ENCODE measurements around the gene CDH13. TPM values are rescaled to one million over a fixed set of nuclear protein-coding genes. Genes with fewer than 3 reads are reported as not detected.

The CDH13 gene
- total RNA-seq, 4 donors from 2014 or later: 12.5 to 35.9 (median 22.1) TPM

GRCh38 chr16:83355570-83356218, 728.9 kb downstream of the CDH13 start:
- DNase-seq (ENCODE audit: low spot score) (no peak), ATAC-seq (ENCODE audit: low FRiP score) (no peak)
- no peak for TF ChIP-seq CTCF (IDR thresholded peaks at IDR 0.05)

GRCh38 chr16:83356266-83356665, 729.5 kb downstream of the CDH13 start:
- DNase-seq (ENCODE audit: low spot score): no peak

GRCh38 chr16:83356986-83357385, 730.2 kb downstream of the CDH13 start:
- no peak for TF ChIP-seq CTCF (IDR thresholded peaks at IDR 0.05)
- ATAC-seq (ENCODE audit: low FRiP score) (no peak), DNase-seq (ENCODE audit: low spot score) (no peak)

More at GRCh38 chr16:83356266-83356665, 729.5 kb downstream of the CDH13 start:
- no peak for ATAC-seq (ENCODE audit: low FRiP score)
- no peak for TF ChIP-seq CTCF (IDR thresholded peaks at IDR 0.05)

- DNase-seq (ENCODE audit: low spot score) (no peak), ATAC-seq (ENCODE audit: low FRiP score) (no peak)
- no peak for TF ChIP-seq CTCF (IDR thresholded peaks at IDR 0.05)
Measured at GRCh38 chr16:83363521-83363920, 736.8 kb downstream of the CDH13 start.

- DNase-seq (ENCODE audit: low spot score): no peak
Measured at GRCh38 chr16:83365166-83365565, 738.4 kb downstream of the CDH13 start.

GRCh38 chr16:83366228-83366627, 739.5 kb downstream of the CDH13 start:
- ATAC-seq (ENCODE audit: low FRiP score): no peak
- TF ChIP-seq CTCF (IDR thresholded peaks at IDR 0.05): no peak
- DNase-seq (ENCODE audit: low spot score): no peak

More at GRCh38 chr16:83365166-83365565, 738.4 kb downstream of the CDH13 start:
- TF ChIP-seq CTCF (IDR thresholded peaks at IDR 0.05): no peak
- no peak for ATAC-seq (ENCODE audit: low FRiP score)

- TF ChIP-seq CTCF (IDR thresholded peaks at IDR 0.05): no peak
- ATAC-seq (ENCODE audit: low FRiP score) (no peak), DNase-seq (ENCODE audit: low spot score) (no peak)
Measured at GRCh38 chr16:83374979-83375378, 748.2 kb downstream of the CDH13 start.
